ENCODE measurements around the gene CGB7. TPM values are rescaled to one million over a fixed set of nuclear protein-coding genes. Genes with fewer than 3 reads are reported as not detected.

CGB7 gene
- total and polyA plus RNA-seq, 2 of the 13 experiments (the other 11 are each of a cell fraction or from before 2014, with no cell fraction given) = 0.07 TPM; not detected in 1

DNA sequence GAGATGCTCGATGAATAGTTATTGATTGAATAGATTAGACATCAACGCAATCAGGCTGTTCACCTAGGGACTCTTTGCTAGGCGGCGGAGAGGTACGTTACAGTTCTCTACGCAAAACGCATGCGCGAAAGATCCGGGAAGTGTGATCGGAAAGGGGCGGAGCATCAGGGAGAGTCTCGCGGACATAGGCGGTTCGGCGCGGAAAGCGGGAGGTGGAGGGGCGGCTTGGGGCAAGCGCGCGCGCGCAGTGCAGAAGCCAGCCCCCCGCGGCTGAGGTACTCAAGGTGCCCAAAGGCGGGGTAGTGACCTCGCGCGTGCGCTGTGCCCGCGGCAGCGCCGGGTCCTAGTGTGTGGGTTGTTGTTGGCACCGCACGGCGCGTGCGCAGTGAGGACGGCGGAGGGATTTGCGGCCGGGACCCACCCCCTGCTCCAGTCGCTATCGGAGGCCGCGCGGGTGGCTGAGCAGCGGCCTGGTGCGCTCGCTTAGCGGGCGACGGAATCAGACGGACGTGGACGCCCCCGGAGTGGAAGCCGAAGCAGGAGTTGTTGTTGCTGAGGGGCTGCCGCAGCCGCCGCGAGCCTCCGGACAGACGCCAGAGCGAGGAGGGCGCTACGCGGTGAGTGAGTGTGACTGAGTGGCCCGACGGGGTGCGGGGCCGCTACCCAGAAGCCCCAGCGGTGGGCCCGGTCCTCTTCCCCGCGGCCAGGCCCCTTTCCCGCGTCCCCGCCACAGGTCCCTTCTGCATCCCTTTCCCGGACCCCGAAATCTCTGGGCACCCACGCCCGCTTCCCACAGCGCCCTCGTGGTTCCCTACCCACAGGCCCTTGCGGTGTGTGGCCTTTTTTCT lies 27.7 kb upstream of the CGB7 start, which contains the start of gene SNRNP70 (continued):
- TF ChIP-seq ZFX (CRISPR knock-in tag; IDR thresholded peaks at IDR 0.05; ENCODE audit: low read depth) = peak; percentile 100
- TF ChIP-seq ZNF589 (CRISPR knock-in tag; conservative IDR thresholded peaks at IDR 0.05) = 0 out of 2 replicates have a peak, but pooled peaks have one; percentile 26
- no peak for TF ChIP-seq ZNF10 (CRISPR knock-in tag; IDR thresholded peaks at IDR 0.05; ENCODE audit: borderline replicate concordance, low read depth)
- no peak for TF ChIP-seq ZNF546 (CRISPR knock-in tag; conservative IDR thresholded peaks at IDR 0.05)
- TF ChIP-seq MTF2 (CRISPR knock-in tag; IDR thresholded peaks at IDR 0.05; ENCODE audit: borderline replicate concordance) = no peak
- TF ChIP-seq ZNF543 (CRISPR knock-in tag; IDR thresholded peaks at IDR 0.05) = peak; percentile 89; the same call in 1 of the 2 replicates
- TF ChIP-seq ZFP90 (CRISPR knock-in tag; IDR thresholded peaks at IDR 0.05; ENCODE audit: borderline replicate concordance) = peak; percentile 91
- TF ChIP-seq ZNF703 (CRISPR knock-in tag; IDR thresholded peaks at IDR 0.05; ENCODE audit: borderline replicate concordance) = no peak
- TF ChIP-seq SIN3A (IDR thresholded peaks at IDR 0.05; ENCODE audit: borderline replicate concordance, low read depth, low read length) = peak; percentile 23; the same call in 1 of the 2 replicates
- peak; percentile 17; the same call in 1 of the 2 replicates for TF ChIP-seq HIVEP1 (CRISPR knock-in tag; IDR thresholded peaks at IDR 0.05)
- peak; percentile 86; the same call in 1 of the 2 replicates for TF ChIP-seq ARNT2 (CRISPR knock-in tag; IDR thresholded peaks at IDR 0.05; ENCODE audit: low read depth)
- no peak for TF ChIP-seq ZFP41 (CRISPR knock-in tag; IDR thresholded peaks at IDR 0.05; ENCODE audit: borderline replicate concordance)
- TF ChIP-seq, protein P1, sequence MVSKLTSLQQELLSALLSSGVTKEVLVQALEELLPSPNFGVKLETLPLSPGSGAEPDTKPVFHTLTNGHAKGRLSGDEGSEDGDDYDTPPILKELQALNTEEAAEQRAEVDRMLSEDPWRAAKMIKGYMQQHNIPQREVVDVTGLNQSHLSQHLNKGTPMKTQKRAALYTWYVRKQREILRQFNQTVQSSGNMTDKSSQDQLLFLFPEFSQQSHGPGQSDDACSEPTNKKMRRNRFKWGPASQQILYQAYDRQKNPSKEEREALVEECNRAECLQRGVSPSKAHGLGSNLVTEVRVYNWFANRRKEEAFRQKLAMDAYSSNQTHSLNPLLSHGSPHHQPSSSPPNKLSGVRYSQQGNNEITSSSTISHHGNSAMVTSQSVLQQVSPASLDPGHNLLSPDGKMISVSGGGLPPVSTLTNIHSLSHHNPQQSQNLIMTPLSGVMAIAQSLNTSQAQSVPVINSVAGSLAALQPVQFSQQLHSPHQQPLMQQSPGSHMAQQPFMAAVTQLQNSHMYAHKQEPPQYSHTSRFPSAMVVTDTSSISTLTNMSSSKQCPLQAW (CRISPR knock-in tag; IDR thresholded peaks at IDR 0.05) = peak; percentile 35; the same call in 1 of the 2 replicates
- TF ChIP-seq, protein P2, sequence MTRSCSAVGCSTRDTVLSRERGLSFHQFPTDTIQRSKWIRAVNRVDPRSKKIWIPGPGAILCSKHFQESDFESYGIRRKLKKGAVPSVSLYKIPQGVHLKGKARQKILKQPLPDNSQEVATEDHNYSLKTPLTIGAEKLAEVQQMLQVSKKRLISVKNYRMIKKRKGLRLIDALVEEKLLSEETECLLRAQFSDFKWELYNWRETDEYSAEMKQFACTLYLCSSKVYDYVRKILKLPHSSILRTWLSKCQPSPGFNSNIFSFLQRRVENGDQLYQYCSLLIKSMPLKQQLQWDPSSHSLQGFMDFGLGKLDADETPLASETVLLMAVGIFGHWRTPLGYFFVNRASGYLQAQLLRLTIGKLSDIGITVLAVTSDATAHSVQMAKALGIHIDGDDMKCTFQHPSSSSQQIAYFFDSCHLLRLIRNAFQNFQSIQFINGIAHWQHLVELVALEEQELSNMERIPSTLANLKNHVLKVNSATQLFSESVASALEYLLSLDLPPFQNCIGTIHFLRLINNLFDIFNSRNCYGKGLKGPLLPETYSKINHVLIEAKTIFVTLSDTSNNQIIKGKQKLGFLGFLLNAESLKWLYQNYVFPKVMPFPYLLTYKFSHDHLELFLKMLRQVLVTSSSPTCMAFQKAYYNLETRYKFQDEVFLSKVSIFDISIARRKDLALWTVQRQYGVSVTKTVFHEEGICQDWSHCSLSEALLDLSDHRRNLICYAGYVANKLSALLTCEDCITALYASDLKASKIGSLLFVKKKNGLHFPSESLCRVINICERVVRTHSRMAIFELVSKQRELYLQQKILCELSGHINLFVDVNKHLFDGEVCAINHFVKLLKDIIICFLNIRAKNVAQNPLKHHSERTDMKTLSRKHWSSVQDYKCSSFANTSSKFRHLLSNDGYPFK (CRISPR knock-in tag; IDR thresholded peaks at IDR 0.05; ENCODE audit: borderline replicate concordance) = peak; percentile 86
- peak; percentile 100 for TF ChIP-seq RBFOX2 (IDR thresholded peaks at IDR 0.05; ENCODE audit: low read depth, low read length)
- TF ChIP-seq, protein P3, sequence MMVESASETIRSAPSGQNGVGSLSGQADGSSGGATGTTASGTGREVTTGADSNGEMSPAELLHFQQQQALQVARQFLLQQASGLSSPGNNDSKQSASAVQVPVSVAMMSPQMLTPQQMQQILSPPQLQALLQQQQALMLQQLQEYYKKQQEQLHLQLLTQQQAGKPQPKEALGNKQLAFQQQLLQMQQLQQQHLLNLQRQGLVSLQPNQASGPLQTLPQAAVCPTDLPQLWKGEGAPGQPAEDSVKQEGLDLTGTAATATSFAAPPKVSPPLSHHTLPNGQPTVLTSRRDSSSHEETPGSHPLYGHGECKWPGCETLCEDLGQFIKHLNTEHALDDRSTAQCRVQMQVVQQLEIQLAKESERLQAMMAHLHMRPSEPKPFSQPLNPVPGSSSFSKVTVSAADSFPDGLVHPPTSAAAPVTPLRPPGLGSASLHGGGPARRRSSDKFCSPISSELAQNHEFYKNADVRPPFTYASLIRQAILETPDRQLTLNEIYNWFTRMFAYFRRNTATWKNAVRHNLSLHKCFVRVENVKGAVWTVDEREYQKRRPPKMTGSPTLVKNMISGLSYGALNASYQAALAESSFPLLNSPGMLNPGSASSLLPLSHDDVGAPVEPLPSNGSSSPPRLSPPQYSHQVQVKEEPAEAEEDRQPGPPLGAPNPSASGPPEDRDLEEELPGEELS (CRISPR knock-in tag; IDR thresholded peaks at IDR 0.05) = peak; percentile 26; the same call in 1 of the 2 replicates
- TF ChIP-seq KAT2B (IDR thresholded peaks at IDR 0.05; ENCODE audit: borderline replicate concordance, low read depth, low read length) = peak; percentile 21; the same call in 1 of the 2 replicates
- TF ChIP-seq ZFP1 (CRISPR knock-in tag; IDR thresholded peaks at IDR 0.05) = no peak
- peak; percentile 83; the same call in 1 of the 2 replicates for TF ChIP-seq ZFAT (CRISPR knock-in tag; conservative IDR thresholded peaks at IDR 0.05)
- TF ChIP-seq ZNF788 (CRISPR knock-in tag; IDR thresholded peaks at IDR 0.05; ENCODE audit: borderline replicate concordance) = peak; percentile 20; the same call in 1 of the 2 replicates
- TF ChIP-seq ZNF382 (CRISPR knock-in tag; IDR thresholded peaks at IDR 0.05; ENCODE audit: borderline replicate concordance) = no peak
- peak; percentile 47 for TF ChIP-seq CEBPG (CRISPR knock-in tag; IDR thresholded peaks at IDR 0.05)
- no peak for TF ChIP-seq ZNF329 (CRISPR knock-in tag; IDR thresholded peaks at IDR 0.05; ENCODE audit: low read depth)
